Neuron (in vitro differentiated cells): ENCODE results near the gene PRDX6.
"Not testable (repeated sequence)": the region's sequence is repeated elsewhere in the genome, so short reads cannot be mapped to it uniquely, and the experiment has no call there.

Experiments used
- H2AFZ ChIP-seq: one replicate; pipeline ENCODE4 v1.6.1; 2013; ENCODE audit warnings: low read depth, mild to moderate bottlenecking, inconsistent platforms, low read length, moderate library complexity
- H3K27me3 ChIP-seq: one replicate; pipeline ENCODE4 v1.6.1; 2013; ENCODE audit warnings: low read length; ENCODE audit not compliant: insufficient read depth
- H3K36me3 ChIP-seq: one replicate; pipeline ENCODE4 v1.6.1; 2013; ENCODE audit warnings: low read length; ENCODE audit not compliant: insufficient read depth
- H3K4me1 ChIP-seq: one replicate; pipeline ENCODE4 v1.6.1; 2013; ENCODE audit warnings: low read length; ENCODE audit not compliant: insufficient read depth
- H3K4me3 ChIP-seq: 2 replicates; pipeline ENCODE4 v1.5.1; 2013; ENCODE audit warnings: mild to moderate bottlenecking, low read length, moderate library complexity
- H3K9me3 ChIP-seq: one replicate; pipeline ENCODE4 v1.6.1; 2013; ENCODE audit warnings: low read length

Gene PRDX6

GRCh38 chr1:173447224-173447623 is 29.9 kb upstream of the PRDX6 start:
- no peak overlapping the region for H2AFZ ChIP-seq
- H3K27me3 ChIP-seq: no peaks in the 10 kb centered on the region
- H3K4me3 ChIP-seq: no peak overlapping the region
- no peaks in the 10 kb centered on the region for H3K4me1 ChIP-seq
- no peaks in the 10 kb centered on the region for H3K36me3 ChIP-seq
- peaks cover 2% of the 10 kb centered on the region for H3K9me3 ChIP-seq

DNA sequence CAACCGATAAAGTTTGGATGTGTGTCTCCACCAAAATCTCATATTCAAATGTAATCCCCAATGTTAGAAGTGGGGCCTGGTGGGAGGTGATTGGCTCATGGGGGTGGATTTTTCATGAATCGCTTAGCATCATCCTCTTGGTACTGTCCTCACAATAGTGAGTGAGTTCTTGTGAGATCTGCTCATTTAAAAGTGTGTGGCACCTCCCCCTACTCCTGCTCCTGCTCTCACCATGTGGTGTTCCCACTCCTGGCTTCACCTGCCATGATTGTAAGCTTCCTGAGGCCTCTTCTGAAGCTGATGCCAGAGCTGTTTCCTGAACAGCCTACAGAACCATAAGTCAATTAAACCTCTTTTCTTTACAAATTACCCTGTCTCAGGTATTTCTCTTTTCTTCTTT is 28.2 kb upstream of the PRDX6 start:
- Histone ChIP-seq H2AFZ (no peak overlapping the region), H3K36me3 (no peaks in the 10 kb centered on the region), H3K4me3 (no peak overlapping the region), H3K27me3 (no peaks in the 10 kb centered on the region), H3K9me3 (peaks cover 2% of the 10 kb centered on the region), H3K4me1 (no peaks in the 10 kb centered on the region)

DNA sequence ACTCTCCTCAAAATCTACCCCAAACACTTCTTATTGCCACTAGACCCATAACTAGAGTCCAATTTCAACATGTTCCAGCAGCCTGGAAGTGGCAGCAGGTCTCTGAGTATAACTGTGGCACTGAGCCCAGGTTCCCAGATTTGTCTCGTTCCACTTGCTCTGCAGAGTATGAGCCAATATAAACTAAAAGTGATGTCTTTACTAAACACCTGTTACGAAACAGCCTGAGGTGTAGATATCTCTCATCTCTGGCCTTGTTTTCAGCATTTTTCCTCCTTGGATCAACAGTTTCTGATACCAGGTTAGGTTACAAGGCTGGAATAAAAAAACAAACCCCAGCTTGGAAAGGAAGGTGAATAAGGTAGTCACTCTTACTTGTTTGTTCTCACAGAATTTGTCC is 25.2 kb upstream of the PRDX6 start:
- no peaks in the 10 kb centered on the region for H3K9me3 ChIP-seq
- H3K4me3 ChIP-seq: no peak overlapping the region
- no peaks in the 10 kb centered on the region for H3K36me3 ChIP-seq
- H3K27me3 ChIP-seq: no peaks in the 10 kb centered on the region
- no peaks in the 10 kb centered on the region for H3K4me1 ChIP-seq
- no peak overlapping the region for H2AFZ ChIP-seq

- Histone ChIP-seq H3K36me3 (no peaks in the 10 kb centered on the region), H3K27me3 (no peaks in the 10 kb centered on the region), H2AFZ (no peak overlapping the region), H3K4me3 (no peak overlapping the region), H3K4me1 (no peaks in the 10 kb centered on the region), H3K9me3 (no peaks in the 10 kb centered on the region)
These were observed 23.2 kb upstream of the PRDX6 start for GRCh38 chr1:173453982-173454381.

GRCh38 chr1:173454966-173455524 is 22.1 kb upstream of the PRDX6 start:
- Histone ChIP-seq H2AFZ (no peak overlapping the region), H3K27me3 (no peaks in the 10 kb centered on the region), H3K4me3 (no peak overlapping the region), H3K9me3 (no peaks in the 10 kb centered on the region), H3K4me1 (no peaks in the 10 kb centered on the region), H3K36me3 (no peaks in the 10 kb centered on the region)

DNA sequence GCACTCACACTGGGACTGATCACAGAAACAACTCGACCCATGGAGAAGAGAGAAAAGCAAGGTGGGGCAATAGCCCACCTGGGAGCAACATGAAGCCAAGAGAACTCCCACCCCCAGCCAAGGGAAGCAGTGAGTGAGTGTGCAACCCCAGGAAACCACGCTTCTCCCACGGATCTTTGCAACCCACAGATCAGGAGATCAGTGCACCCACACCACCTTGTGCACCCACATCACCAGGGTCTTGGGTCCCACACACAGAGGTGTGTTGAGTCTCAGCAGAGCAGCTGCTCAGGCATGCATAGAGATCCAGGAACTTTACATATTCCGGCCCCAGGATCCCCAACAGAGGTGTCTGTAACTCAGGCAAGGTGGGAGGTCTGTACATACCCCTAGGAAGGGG is 17.2 kb upstream of the PRDX6 start:
- no peak overlapping the region for H3K4me3 ChIP-seq
- H3K36me3 ChIP-seq: peaks cover 2% of the 10 kb centered on the region
- peaks cover 3% of the 10 kb centered on the region for H3K9me3 ChIP-seq
- H2AFZ ChIP-seq: no peak overlapping the region
- no peaks in the 10 kb centered on the region for H3K4me1 ChIP-seq
- H3K27me3 ChIP-seq: no peaks in the 10 kb centered on the region

DNA sequence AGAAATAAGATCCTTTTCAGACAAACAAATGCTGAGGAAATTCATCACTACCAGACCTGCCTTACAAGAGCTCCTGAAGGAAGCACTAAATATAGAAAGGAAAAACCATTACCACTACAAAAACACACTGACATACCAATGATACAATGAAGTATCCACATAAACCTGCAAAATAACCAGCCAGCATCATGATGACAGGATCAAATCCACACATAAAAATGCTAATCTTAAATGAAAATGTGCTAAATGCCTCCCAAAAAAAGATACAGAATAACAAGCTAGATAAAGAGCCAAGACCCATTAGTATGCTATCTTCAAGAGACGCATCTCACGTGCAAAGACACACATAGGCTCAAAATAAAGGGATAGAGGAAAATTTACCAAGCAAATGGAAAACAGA is 14.5 kb upstream of the PRDX6 start:
- not testable (repeated sequence) for H3K36me3 ChIP-seq, H3K4me3 ChIP-seq, H2AFZ ChIP-seq, H3K27me3 ChIP-seq, H3K4me1 ChIP-seq, H3K9me3 ChIP-seq

- not testable (repeated sequence) for H3K27me3 ChIP-seq, H3K4me1 ChIP-seq, H3K4me3 ChIP-seq, H3K36me3 ChIP-seq, H2AFZ ChIP-seq, H3K9me3 ChIP-seq
These were observed 12.9 kb upstream of the PRDX6 start for GRCh38 chr1:173464185-173464584.

- Histone ChIP-seq H3K36me3 (no peaks in the 10 kb centered on the region), H3K4me3 (no peak overlapping the region), H3K4me1 (no peaks in the 10 kb centered on the region), H3K27me3 (no peaks in the 10 kb centered on the region), H3K9me3 (peaks cover 2% of the 10 kb centered on the region), H2AFZ (no peak overlapping the region)
These were observed 9.7 kb upstream of the PRDX6 start for GRCh38 chr1:173467426-173467825.

DNA sequence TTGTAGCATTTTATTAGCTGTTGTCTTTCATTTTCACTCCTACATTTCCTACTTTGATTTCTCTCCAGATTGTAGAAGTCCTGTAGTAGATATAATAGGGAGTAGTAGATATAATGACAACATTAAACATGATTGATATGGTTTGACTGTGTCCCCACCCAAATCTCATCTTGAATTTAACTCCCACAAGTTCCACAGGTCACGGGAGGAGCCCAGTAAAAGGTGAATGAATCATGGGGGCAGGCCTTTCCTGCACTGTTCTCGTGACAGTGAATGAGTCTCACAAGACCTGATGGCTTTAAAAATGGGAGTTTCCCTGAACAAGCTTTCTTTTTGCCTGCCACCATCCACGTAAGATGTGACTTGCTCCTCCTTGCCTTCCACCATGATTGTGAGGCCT is 7.5 kb upstream of the PRDX6 start:
- Histone ChIP-seq H3K27me3 (no peaks in the 10 kb centered on the region), H3K4me3 (no peak overlapping the region), H3K4me1 (no peaks in the 10 kb centered on the region), H3K36me3 (no peaks in the 10 kb centered on the region), H2AFZ (no peak overlapping the region), H3K9me3 (peaks cover 2% of the 10 kb centered on the region)

- no peaks in the 10 kb centered on the region for H3K36me3 ChIP-seq
These were observed 6.5 kb upstream of the PRDX6 start for GRCh38 chr1:173470608-173471007.

DNA sequence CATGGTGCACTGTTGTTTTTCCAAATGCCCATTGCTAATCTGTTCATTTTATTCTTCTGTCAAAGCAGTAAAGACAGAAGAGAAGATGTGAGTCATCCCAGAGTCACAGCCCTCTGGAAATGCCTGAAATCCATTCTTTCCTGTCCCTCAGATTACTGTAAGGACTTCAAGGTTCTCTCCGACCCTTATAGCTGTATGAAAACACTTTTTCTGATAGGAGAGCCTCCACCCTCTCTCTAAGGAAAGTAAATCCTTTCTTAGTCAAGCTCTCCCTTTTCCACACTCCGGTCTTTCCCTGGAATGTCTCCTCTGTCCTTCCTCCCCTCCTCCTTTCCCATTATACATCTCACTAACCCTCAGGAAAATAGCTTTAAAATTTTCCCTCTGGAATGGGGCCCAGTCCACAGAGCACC is 3.5 kb upstream of the PRDX6 start:
- Histone ChIP-seq H3K9me3 (peaks cover 2% of the 10 kb centered on the region), H3K4me1 (peaks cover 11% of the 10 kb centered on the region), H3K36me3 (no peaks in the 10 kb centered on the region), H2AFZ (no peak overlapping the region), H3K27me3 (no peaks in the 10 kb centered on the region), H3K4me3 (no peak overlapping the region)

More at GRCh38 chr1:173470608-173471007, 6.5 kb upstream of the PRDX6 start:
- Histone ChIP-seq H3K4me3 (no peak overlapping the region), H3K4me1 (peaks cover under 1% of the 10 kb centered on the region), H2AFZ (no peak overlapping the region), H3K27me3 (no peaks in the 10 kb centered on the region), H3K9me3 (peaks cover 2% of the 10 kb centered on the region)

- Histone ChIP-seq H3K36me3 (peaks cover under 1% of the 10 kb centered on the region), H3K27me3 (no peaks in the 10 kb centered on the region), H2AFZ (no peak overlapping the region), H3K4me3 (no peak overlapping the region), H3K9me3 (peaks cover 2% of the 10 kb centered on the region), H3K4me1 (peaks cover 18% of the 10 kb centered on the region)
These were observed 2.9 kb upstream of the PRDX6 start for GRCh38 chr1:173474097-173474779.
